ENCODE results near the gene ANKMY1.

The ANKMY1 gene

GRCh38 chr2:240594511-240595380 is 37.0 kb upstream of the ANKMY1 start:
- no peak for FAIRE-seq
- no peak for DNase-seq (ENCODE audit: insufficient read length, low spot score)

- DNase-seq (ENCODE audit: insufficient read length, low spot score): no peak
- no peak for FAIRE-seq
These were observed 36.1 kb upstream of the ANKMY1 start for GRCh38 chr2:240593703-240594451.

- FAIRE-seq (no peak), DNase-seq (ENCODE audit: insufficient read length, low spot score) (no peak)
These were observed 35.4 kb upstream of the ANKMY1 start for GRCh38 chr2:240593026-240593702.

GRCh38 chr2:240591784-240592183 is 34.0 kb upstream of the ANKMY1 start:
- DNase-seq (ENCODE audit: insufficient read length, low spot score) (no peak), FAIRE-seq (no peak)

GRCh38 chr2:240591226-240591625 is 33.4 kb upstream of the ANKMY1 start:
- FAIRE-seq (no peak), DNase-seq (ENCODE audit: insufficient read length, low spot score) (no peak)

GRCh38 chr2:240590681-240591111 is 32.9 kb upstream of the ANKMY1 start:
- DNase-seq (ENCODE audit: insufficient read length, low spot score): no peak
- no peak for FAIRE-seq

GRCh38 chr2:240589850-240590525 is 32.2 kb upstream of the ANKMY1 start:
- DNase-seq (ENCODE audit: insufficient read length, low spot score) (no peak), FAIRE-seq (no peak)

- DNase-seq (ENCODE audit: insufficient read length, low spot score) (no peak), FAIRE-seq (no peak)
These were observed 31.6 kb upstream of the ANKMY1 start for GRCh38 chr2:240589375-240589774.

- FAIRE-seq (no peak), DNase-seq (ENCODE audit: insufficient read length, low spot score) (no peak)
These were observed 30.9 kb upstream of the ANKMY1 start for GRCh38 chr2:240588669-240589068.

GRCh38 chr2:240588006-240588655 is 30.3 kb upstream of the ANKMY1 start:
- no peak for FAIRE-seq
- DNase-seq (ENCODE audit: insufficient read length, low spot score): no peak

GRCh38 chr2:240586919-240587800 is 29.4 kb upstream of the ANKMY1 start:
- DNase-seq (ENCODE audit: insufficient read length, low spot score) (no peak), FAIRE-seq (peak; percentile 28)

- peak; percentile 98 for DNase-seq (ENCODE audit: insufficient read length, low spot score)
- FAIRE-seq: peak; percentile 98
These were observed 28.6 kb upstream of the ANKMY1 start, which contains the start of gene CAPN10 for GRCh38 chr2:240586198-240586918. CAPN10 (plus strand) TSS chr2:240586734; CDS start chr2:240586912, 178 bp downstream.

GRCh38 chr2:240585681-240586197 is 28.0 kb upstream of the ANKMY1 start:
- DNase-seq (ENCODE audit: insufficient read length, low spot score) (no peak), FAIRE-seq (no peak)

- FAIRE-seq: no peak
- no peak for DNase-seq (ENCODE audit: insufficient read length, low spot score)
These were observed 27.3 kb upstream of the ANKMY1 start for GRCh38 chr2:240585101-240585500.

- DNase-seq (ENCODE audit: insufficient read length, low spot score) (no peak), FAIRE-seq (no peak)
These were observed 26.8 kb upstream of the ANKMY1 start for GRCh38 chr2:240584486-240585031.

- no peak for DNase-seq (ENCODE audit: insufficient read length, low spot score)
- no peak for FAIRE-seq
These were observed 26.0 kb upstream of the ANKMY1 start for GRCh38 chr2:240583774-240584173.

GRCh38 chr2:240582781-240583180 is 25.0 kb upstream of the ANKMY1 start:
- FAIRE-seq (no peak), DNase-seq (ENCODE audit: insufficient read length, low spot score) (no peak)

GRCh38 chr2:240581811-240582210 is 24.0 kb upstream of the ANKMY1 start:
- FAIRE-seq: peak; percentile 73
- no peak for DNase-seq (ENCODE audit: insufficient read length, low spot score)
